Fibroblast of skin of left quadriceps (primary cell): ENCODE results near the gene THY1.
"Not testable (repeated sequence)": the region's sequence is repeated elsewhere in the genome, so short reads cannot be mapped to it uniquely, and the experiment has no call there.

Experiments used
- DNase-seq, 2 experiments: peaks; one replicate each; pipeline ENCODE4 v3.0.0-alpha.2; 2013; ENCODE audit warnings: low read depth in 2 of 2

Gene THY1

GRCh38 chr11:119418759-119419158, 4.2 kb downstream of the THY1 start:
- no peak for DNase-seq

- peak; percentile 49 to 53 for DNase-seq
Measured at GRCh38 chr11:119417726-119418540, 5.0 kb downstream of the THY1 start.

GRCh38 chr11:119416606-119417580, 6.1 kb downstream of the THY1 start:
- DNase-seq: no peak

GRCh38 chr11:119415966-119416365, 7.0 kb downstream of the THY1 start:
- no peak for DNase-seq

- no peak for DNase-seq
Measured at GRCh38 chr11:119415517-119415916, 7.5 kb downstream of the THY1 start.

GRCh38 chr11:119414734-119415133, 8.2 kb downstream of the THY1 start:
- DNase-seq: no peak

- DNase-seq: no peak
Measured at GRCh38 chr11:119414321-119414720, 8.7 kb downstream of the THY1 start.

- DNase-seq: no peak
Measured at GRCh38 chr11:119412072-119412471, 10.9 kb downstream of the THY1 start.

- DNase-seq: no peak
Measured at GRCh38 chr11:119410501-119410900, 12.5 kb downstream of the THY1 start.

- DNase-seq: no peak
Measured at GRCh38 chr11:119409731-119410130, 13.2 kb downstream of the THY1 start.

- no peak for DNase-seq
Measured at GRCh38 chr11:119406005-119406404, 17.0 kb downstream of the THY1 start.

- not testable (repeated sequence) for DNase-seq
Measured at GRCh38 chr11:119405448-119405847, 17.5 kb downstream of the THY1 start.

GRCh38 chr11:119404872-119405271, 18.1 kb downstream of the THY1 start:
- DNase-seq: no peak

GRCh38 chr11:119403021-119403420, 20.0 kb downstream of the THY1 start:
- no peak for DNase-seq

GRCh38 chr11:119402470-119402869, 20.5 kb downstream of the THY1 start:
- DNase-seq: no peak

- no peak for DNase-seq
Measured at GRCh38 chr11:119400860-119401259, 22.1 kb downstream of the THY1 start.

- no peak for DNase-seq
Measured at GRCh38 chr11:119397740-119398139, 25.2 kb downstream of the THY1 start.

GRCh38 chr11:119396835-119397234, 26.1 kb downstream of the THY1 start:
- DNase-seq: no peak

- DNase-seq: no peak
Measured at GRCh38 chr11:119391275-119391674, 31.7 kb downstream of the THY1 start.

GRCh38 chr11:119389611-119390254, 33.2 kb downstream of the THY1 start:
- no peak for DNase-seq

GRCh38 chr11:119388103-119388502, 34.9 kb downstream of the THY1 start:
- no peak for DNase-seq

- DNase-seq: no peak
Measured at GRCh38 chr11:119384332-119384731, 38.6 kb downstream of the THY1 start.
